ENCODE results near the gene HDX. TPM values are rescaled to one million over a fixed set of nuclear protein-coding genes. Genes with fewer than 3 reads are reported as not detected.
"Not testable (repeated sequence)": the region's sequence is repeated elsewhere in the genome, so short reads cannot be mapped to it uniquely, and the experiment has no call there.

Gene HDX
- total RNA-seq = 1 to 10 TPM; 3.7 to 9.4 (median 6.2) TPM
- polyA plus RNA-seq = 1 to 10 TPM; 2.2 to 4.3 TPM
- long read RNA-seq, donor 1, full-length matches to known transcripts = 1 of 9 reads
- long read RNA-seq, donor 1, partial matches to known transcripts = 6 of 9 reads
- long read RNA-seq, donor 1, other reads (novel, unspliced or antisense) = 2 of 9 reads
- long read RNA-seq, donor 2 = 0 reads
- long read RNA-seq, donor 3, partial matches to known transcripts = 1 of 3 reads
- long read RNA-seq, donor 3, other reads (novel, unspliced or antisense) = 2 of 3 reads

- peak; percentile 81 to 89 (median 87) for DNase-seq
- Histone ChIP-seq H3K4me3 (peak within 1 kb of the TSS; percentile 41), H3K27me3 (no peaks in the 10 kb centered on the region), H3K27ac (peak within 1 kb of the TSS; percentile 78 to 88), H3K9me3 (no peaks in the 10 kb centered on the region), H3K36me3 (no peaks in the 10 kb centered on the region), H3K4me1 (ENCODE audit: insufficient read depth) (no peaks in the 10 kb centered on the region)
- intact Hi-C loops (cut with DNase I) = no loop called here
- WGBS, 3 donors = 23 to 34% (median 29%) methylated on average over 38 of the region's 38 CpGs
- TF ChIP-seq EP300 (IDR thresholded peaks at IDR 0.05) = no peak
- no peak for TF ChIP-seq CTCF (IDR thresholded peaks at IDR 0.05)
- TF ChIP-seq POLR2A (IDR thresholded peaks at IDR 0.05) = peak; percentile 18
These were observed at the start of gene HDX for GRCh38 chrX:84501798-84502628. Gene HDX (minus strand): TSS chrX:84502453. CDS start chrX:84475397, 27,056 bp downstream.

- H3K9me3 ChIP-seq; H3K4me3 ChIP-seq; DNase-seq; H3K4me1 ChIP-seq (ENCODE audit: insufficient read depth); H3K27ac ChIP-seq; intact Hi-C loops (cut with DNase I); H3K36me3 ChIP-seq; H3K27me3 ChIP-seq: not testable (repeated sequence)
- WGBS, 3 donors = 79 to 92% (median 79%) methylated on average over 2 of the region's 2 CpGs
These were observed 39.1 kb upstream of the HDX start for GRCh38 chrX:84541315-84541714.

- H3K4me1 ChIP-seq (ENCODE audit: insufficient read depth); H3K27me3 ChIP-seq; H3K36me3 ChIP-seq; DNase-seq; intact Hi-C loops (cut with DNase I); H3K4me3 ChIP-seq; H3K27ac ChIP-seq; H3K9me3 ChIP-seq: not testable (repeated sequence)
- WGBS, 3 donors = 83 to 91% (median 85%) methylated on average over 6 to 7 of the region's 7 CpGs
These were observed 35.4 kb upstream of the HDX start for GRCh38 chrX:84537627-84538026.

GRCh38 chrX:84488426-84488825, 13.8 kb downstream of the HDX start:
- Histone ChIP-seq H3K27ac (no peak overlapping the region), H3K27me3 (no peaks in the 10 kb centered on the region), H3K9me3 (no peaks in the 10 kb centered on the region), H3K4me1 (ENCODE audit: insufficient read depth) (no peaks in the 10 kb centered on the region), H3K4me3 (no peak overlapping the region), H3K36me3 (no peaks in the 10 kb centered on the region)
- intact Hi-C loops (cut with DNase I) = no loop called here
- no peak for DNase-seq
- no peak for TF ChIP-seq EP300 (IDR thresholded peaks at IDR 0.05)
- TF ChIP-seq CTCF (IDR thresholded peaks at IDR 0.05) = no peak
- TF ChIP-seq POLR2A (IDR thresholded peaks at IDR 0.05) = no peak

- 62 to 66% (median 64%) methylated on average over 3 of the region's 3 CpGs for WGBS, 3 donors
- Histone ChIP-seq H3K27ac (no peak overlapping the region), H3K27me3 (no peaks in the 10 kb centered on the region), H3K9me3 (no peaks in the 10 kb centered on the region), H3K36me3 (no peaks in the 10 kb centered on the region), H3K4me3 (no peak overlapping the region), H3K4me1 (ENCODE audit: insufficient read depth) (no peaks in the 10 kb centered on the region)
- intact Hi-C loops (cut with DNase I) = no loop called here
- TF ChIP-seq POLR2A (IDR thresholded peaks at IDR 0.05) (no peak), EP300 (IDR thresholded peaks at IDR 0.05) (no peak), CTCF (IDR thresholded peaks at IDR 0.05) (no peak)
- DNase-seq = no peak
These were observed 14.6 kb downstream of the HDX start for GRCh38 chrX:84487365-84488353.
